HL-60 (cell line): ENCODE data around the gene SMG5.

Source experiments
- POLR2AphosphoS5 ChIP-seq: IDR thresholded peaks from 2 replicates; pipeline ENCODE4 v1.6.1; 2012; ENCODE audit warnings: low read depth
- TF ChIP-seq, protein P1 (sequence below): IDR thresholded peaks from one replicate; pipeline ENCODE4 v1.5.1; 2011; ENCODE audit warnings: low read length, control low read depth, inconsistent platforms; ENCODE audit not compliant: insufficient read depth
- TF ChIP-seq, protein P2 (sequence below): IDR thresholded peaks from 2 replicates; pipeline ENCODE4 v1.6.1; 2012; ENCODE audit warnings: low read depth; ENCODE audit not compliant: insufficient replicate concordance

DNA sequence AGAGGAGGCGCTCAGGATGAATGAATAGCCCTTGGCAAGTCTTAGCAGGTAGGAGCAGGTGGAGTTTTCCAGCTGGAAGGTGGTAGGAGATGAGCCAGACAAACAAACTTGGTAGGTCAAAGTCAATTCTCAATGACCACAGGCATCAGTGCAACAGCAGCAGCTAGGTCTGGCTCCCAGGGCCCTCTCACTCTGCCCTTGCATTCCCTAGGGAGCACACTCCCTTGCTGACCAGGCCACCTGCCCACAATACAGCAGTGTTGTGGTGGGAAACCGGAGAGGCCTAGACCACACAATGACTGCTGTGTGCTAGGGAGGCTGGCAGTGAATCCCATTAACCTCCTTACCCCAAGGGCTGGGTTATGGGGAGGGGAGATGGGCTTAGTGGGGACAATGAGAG is 21.7 kb downstream of the SMG5 start:
- TF ChIP-seq, protein P1, sequence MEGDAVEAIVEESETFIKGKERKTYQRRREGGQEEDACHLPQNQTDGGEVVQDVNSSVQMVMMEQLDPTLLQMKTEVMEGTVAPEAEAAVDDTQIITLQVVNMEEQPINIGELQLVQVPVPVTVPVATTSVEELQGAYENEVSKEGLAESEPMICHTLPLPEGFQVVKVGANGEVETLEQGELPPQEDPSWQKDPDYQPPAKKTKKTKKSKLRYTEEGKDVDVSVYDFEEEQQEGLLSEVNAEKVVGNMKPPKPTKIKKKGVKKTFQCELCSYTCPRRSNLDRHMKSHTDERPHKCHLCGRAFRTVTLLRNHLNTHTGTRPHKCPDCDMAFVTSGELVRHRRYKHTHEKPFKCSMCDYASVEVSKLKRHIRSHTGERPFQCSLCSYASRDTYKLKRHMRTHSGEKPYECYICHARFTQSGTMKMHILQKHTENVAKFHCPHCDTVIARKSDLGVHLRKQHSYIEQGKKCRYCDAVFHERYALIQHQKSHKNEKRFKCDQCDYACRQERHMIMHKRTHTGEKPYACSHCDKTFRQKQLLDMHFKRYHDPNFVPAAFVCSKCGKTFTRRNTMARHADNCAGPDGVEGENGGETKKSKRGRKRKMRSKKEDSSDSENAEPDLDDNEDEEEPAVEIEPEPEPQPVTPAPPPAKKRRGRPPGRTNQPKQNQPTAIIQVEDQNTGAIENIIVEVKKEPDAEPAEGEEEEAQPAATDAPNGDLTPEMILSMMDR: no peak
- no peak for TF ChIP-seq POLR2AphosphoS5
- TF ChIP-seq, protein P2, sequence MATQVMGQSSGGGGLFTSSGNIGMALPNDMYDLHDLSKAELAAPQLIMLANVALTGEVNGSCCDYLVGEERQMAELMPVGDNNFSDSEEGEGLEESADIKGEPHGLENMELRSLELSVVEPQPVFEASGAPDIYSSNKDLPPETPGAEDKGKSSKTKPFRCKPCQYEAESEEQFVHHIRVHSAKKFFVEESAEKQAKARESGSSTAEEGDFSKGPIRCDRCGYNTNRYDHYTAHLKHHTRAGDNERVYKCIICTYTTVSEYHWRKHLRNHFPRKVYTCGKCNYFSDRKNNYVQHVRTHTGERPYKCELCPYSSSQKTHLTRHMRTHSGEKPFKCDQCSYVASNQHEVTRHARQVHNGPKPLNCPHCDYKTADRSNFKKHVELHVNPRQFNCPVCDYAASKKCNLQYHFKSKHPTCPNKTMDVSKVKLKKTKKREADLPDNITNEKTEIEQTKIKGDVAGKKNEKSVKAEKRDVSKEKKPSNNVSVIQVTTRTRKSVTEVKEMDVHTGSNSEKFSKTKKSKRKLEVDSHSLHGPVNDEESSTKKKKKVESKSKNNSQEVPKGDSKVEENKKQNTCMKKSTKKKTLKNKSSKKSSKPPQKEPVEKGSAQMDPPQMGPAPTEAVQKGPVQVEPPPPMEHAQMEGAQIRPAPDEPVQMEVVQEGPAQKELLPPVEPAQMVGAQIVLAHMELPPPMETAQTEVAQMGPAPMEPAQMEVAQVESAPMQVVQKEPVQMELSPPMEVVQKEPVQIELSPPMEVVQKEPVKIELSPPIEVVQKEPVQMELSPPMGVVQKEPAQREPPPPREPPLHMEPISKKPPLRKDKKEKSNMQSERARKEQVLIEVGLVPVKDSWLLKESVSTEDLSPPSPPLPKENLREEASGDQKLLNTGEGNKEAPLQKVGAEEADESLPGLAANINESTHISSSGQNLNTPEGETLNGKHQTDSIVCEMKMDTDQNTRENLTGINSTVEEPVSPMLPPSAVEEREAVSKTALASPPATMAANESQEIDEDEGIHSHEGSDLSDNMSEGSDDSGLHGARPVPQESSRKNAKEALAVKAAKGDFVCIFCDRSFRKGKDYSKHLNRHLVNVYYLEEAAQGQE: no peak
